Chondrocyte (in vitro differentiated cells): Measurements from ENCODE around the gene SLC5A10. TPM values are rescaled to one million over a fixed set of nuclear protein-coding genes. Genes with fewer than 3 reads are reported as not detected.
"Not testable (repeated sequence)": the region's sequence is repeated elsewhere in the genome, so short reads cannot be mapped to it uniquely, and the experiment has no call there.

Experiments used
- DNase-seq: peaks from one replicate; pipeline ENCODE4 v3.0.0; 2021; ENCODE audit warnings: mixed read lengths, low spot score
- H3K27ac Mint-ChIP-seq: one replicate; pipeline ENCODE4 v1.8.0; 2021; ENCODE audit warnings: mild to moderate bottlenecking, moderate library complexity, mixed read lengths; ENCODE audit not compliant: unreplicated experiment
- H3K27me3 Mint-ChIP-seq: 2 replicates; pipeline ENCODE4 v1.8.0; 2021; ENCODE audit warnings: low read depth, mixed read lengths
- H3K36me3 Mint-ChIP-seq: 2 replicates; pipeline ENCODE4 v1.8.0; 2021; ENCODE audit warnings: low read depth, mixed read lengths
- H3K4me1 Mint-ChIP-seq: 2 replicates; pipeline ENCODE4 v1.8.0; 2021; ENCODE audit warnings: low read depth, mild to moderate bottlenecking, mixed read lengths
- H3K4me3 Mint-ChIP-seq: one replicate; pipeline ENCODE4 v1.8.0; 2021; ENCODE audit warnings: mild to moderate bottlenecking, moderate library complexity, mixed read lengths; ENCODE audit not compliant: unreplicated experiment
- H3K9me3 Mint-ChIP-seq: 2 replicates; pipeline ENCODE4 v1.8.0; 2021; ENCODE audit warnings: low read depth, mixed read lengths
- CTCF ChIP-seq: fragments of 200-600 bp; sonication (generic); IDR thresholded peaks from 2 replicates; pipeline ENCODE4 v1.5.0; 2021; ENCODE audit warnings: antibody characterized with exemption, mild to moderate bottlenecking, moderate library complexity
- total RNA-seq: library from RNA; stranded (reverse); gene quantifications from 3 replicates; pipeline ENCODE4 v1.2.1, GENCODE V29; 2021

SLC5A10 gene
- total RNA-seq, 1 donor from 2014 or later = not detected

- Mint-ChIP-seq H3K27me3 (peaks cover 4% of the 10 kb centered on the region), H3K4me1 (no peaks in the 10 kb centered on the region), H3K27ac (no peak overlapping the region), H3K36me3 (no peaks in the 10 kb centered on the region), H3K9me3 (no peaks in the 10 kb centered on the region), H3K4me3 (no peak overlapping the region)
- TF ChIP-seq CTCF = no peak
- no peak for DNase-seq
Observed at GRCh38 chr17:19018600-19018950, 66.6 kb downstream of the SLC5A10 start.

GRCh38 chr17:19019041-19019941, 67.3 kb downstream of the SLC5A10 start:
- Mint-ChIP-seq H3K4me3 (no peak overlapping the region), H3K36me3 (no peaks in the 10 kb centered on the region), H3K9me3 (no peaks in the 10 kb centered on the region), H3K4me1 (no peaks in the 10 kb centered on the region), H3K27me3 (peaks cover 4% of the 10 kb centered on the region), H3K27ac (no peak overlapping the region)
- peak; percentile 87 for DNase-seq
- TF ChIP-seq CTCF = no peak

GRCh38 chr17:19020016-19020415, 68.1 kb downstream of the SLC5A10 start:
- Mint-ChIP-seq H3K4me1 (peaks cover 3% of the 10 kb centered on the region), H3K4me3 (no peak overlapping the region), H3K27ac (no peak overlapping the region), H3K9me3 (no peaks in the 10 kb centered on the region), H3K27me3 (peaks cover 4% of the 10 kb centered on the region), H3K36me3 (no peaks in the 10 kb centered on the region)
- peak; percentile 43 for DNase-seq
- no peak for TF ChIP-seq CTCF

GRCh38 chr17:19021011-19021621, 69.2 kb downstream of the SLC5A10 start:
- not testable (repeated sequence) for H3K36me3 Mint-ChIP-seq, H3K4me1 Mint-ChIP-seq, H3K4me3 Mint-ChIP-seq, H3K27me3 Mint-ChIP-seq, H3K27ac Mint-ChIP-seq, H3K9me3 Mint-ChIP-seq
- peak; percentile 63 for DNase-seq

GRCh38 chr17:19021622-19022083, 69.7 kb downstream of the SLC5A10 start:
- peak; percentile 79 for DNase-seq
- TF ChIP-seq CTCF = no peak
- peaks cover 4% of the 10 kb centered on the region for H3K27me3 Mint-ChIP-seq
- no peak overlapping the region for H3K4me3 Mint-ChIP-seq
- no peak overlapping the region for H3K27ac Mint-ChIP-seq
- H3K36me3 Mint-ChIP-seq = no peaks in the 10 kb centered on the region
- no peaks in the 10 kb centered on the region for H3K9me3 Mint-ChIP-seq
- peaks cover 3% of the 10 kb centered on the region for H3K4me1 Mint-ChIP-seq
